Peyer's patch (tissue), 4 donors: ENCODE results near the gene CEP350. TPM values are rescaled to one million over a fixed set of nuclear protein-coding genes. Genes with fewer than 3 reads are reported as not detected.

ENCODE experiments used
- DNase-seq, 3 donors: peaks; one replicate each; pipeline ENCODE4 v3.0.0-alpha.2; 2017 to 2019
- H3K27ac ChIP-seq, 4 donors: fragments of 200-600 bp; sonication (generic); one replicate each; pipeline ENCODE4 v1.5.1; 2016 to 2019
- H3K27me3 ChIP-seq, 2 donors: fragments of 200-600 bp; sonication (generic); one replicate each; pipeline ENCODE4 v1.5.1; 2019
- H3K36me3 ChIP-seq, 3 donors: fragments of 200-600 bp; sonication (generic); one replicate each; pipeline ENCODE4 v1.5.1; 2016 to 2019
- H3K4me1 ChIP-seq, 4 donors: fragments of 200-600 bp; sonication (generic); one replicate each; pipeline ENCODE4 v1.5.1; 2016 to 2019
- H3K4me3 ChIP-seq, 4 donors: fragments of 200-600 bp; sonication (generic); 1 replicate in 3 of 4; 2 replicates in 1 of 4; pipeline ENCODE4 v1.5.1; 2016 to 2019; ENCODE audit warnings: mild to moderate bottlenecking in 1 of 4
- H3K9me3 ChIP-seq, 4 donors: fragments of 200-600 bp; sonication (generic); one replicate each; pipeline ENCODE4 v1.5.1; 2016 to 2019; ENCODE audit warnings: mild to moderate bottlenecking in 1 of 4
- CTCF ChIP-seq, 6 experiments: fragments of 450-650 bp in 4 of 6; fragments of 200-600 bp in 2 of 6; sonication (generic) in 1 of 6; IDR thresholded peaks; one replicate each; pipeline ENCODE4 v1.5.1; 2017 to 2019; ENCODE audit warnings: antibody characterized with exemption in 6 of 6, mild to moderate bottlenecking in 3 of 6, moderate library complexity in 1 of 6
- POLR2A ChIP-seq, 2 donors: fragments of 450-650 bp; IDR thresholded peaks; one replicate each; pipeline ENCODE4 v1.5.1; 2017; ENCODE audit warnings: antibody characterized with exemption in 2 of 2, mild to moderate bottlenecking in 2 of 2, moderate library complexity in 2 of 2
- total RNA-seq, 4 donors: library from RNA; depleted of rRNA; stranded (reverse); fragments of >200 nt; gene quantifications; one replicate each; pipeline ENCODE4 v1.1.0, GENCODE V29; 2016

Gene CEP350
- total RNA-seq = 100 to 1,000 TPM in 1 of 4 donors, 10 to 100 TPM in 3; 86.0 to 196 (median 87.8) TPM

GRCh38 chr1:179954493-179955286, at the start of gene CEP350:
Gene CEP350, plus strand, starts transcription at chr1:179954810. Its CDS starts 31,372 bp downstream, at chr1:179986182.
- peak within 1 kb of the TSS; percentile 93 to 97 (median 94) for H3K4me3 ChIP-seq
- no peaks in the 10 kb centered on the region for H3K9me3 ChIP-seq
- peak; percentile 96 to 99 (median 97) for DNase-seq
- TF ChIP-seq POLR2A (IDR thresholded peaks at IDR 0.05) = peak; percentile 73 to 93
- TF ChIP-seq CTCF (IDR thresholded peaks at IDR 0.05) = peak in 5 of 6 experiments; percentile 4 to 25 (median 14)
- no peaks in the 10 kb centered on the region for H3K27me3 ChIP-seq
- peaks cover 0 to 28% (median 2%) of the 10 kb centered on the region in 4 donors for H3K4me1 ChIP-seq
- no peaks in the 10 kb centered on the region for H3K36me3 ChIP-seq
- H3K27ac ChIP-seq = peak within 1 kb of the TSS; percentile 95 to 97 (median 96)

GRCh38 chr1:179910934-179911333, 43.7 kb upstream of the CEP350 start:
- Histone ChIP-seq H3K27me3 (no peaks in the 10 kb centered on the region), H3K9me3 (no peaks in the 10 kb centered on the region), H3K36me3 (peaks cover 0 to 73% (median under 1%) of the 10 kb centered on the region in 3 donors), H3K4me3 (no peak overlapping the region), H3K4me1 (no peaks in the 10 kb centered on the region), H3K27ac (no peak overlapping the region)
- no peak for DNase-seq
- TF ChIP-seq CTCF (IDR thresholded peaks at IDR 0.05) (no peak), POLR2A (IDR thresholded peaks at IDR 0.05) (no peak)

GRCh38 chr1:179911812-179912211, 42.8 kb upstream of the CEP350 start:
- Histone ChIP-seq H3K27ac (no peak overlapping the region), H3K36me3 (peaks cover 0 to 71% (median 2%) of the 10 kb centered on the region in 3 donors), H3K9me3 (no peaks in the 10 kb centered on the region), H3K27me3 (no peaks in the 10 kb centered on the region), H3K4me1 (no peaks in the 10 kb centered on the region), H3K4me3 (no peak overlapping the region)
- no peak for DNase-seq
- TF ChIP-seq CTCF (IDR thresholded peaks at IDR 0.05) (no peak), POLR2A (IDR thresholded peaks at IDR 0.05) (no peak)

GRCh38 chr1:179917601-179918429, 36.8 kb upstream of the CEP350 start:
- no peak for DNase-seq
- H3K4me1 ChIP-seq = no peaks in the 10 kb centered on the region
- H3K27me3 ChIP-seq = no peaks in the 10 kb centered on the region
- no peaks in the 10 kb centered on the region for H3K9me3 ChIP-seq
- TF ChIP-seq POLR2A (IDR thresholded peaks at IDR 0.05) (no peak), CTCF (IDR thresholded peaks at IDR 0.05) (no peak)
- no peak overlapping the region for H3K4me3 ChIP-seq
- no peak overlapping the region for H3K27ac ChIP-seq
- H3K36me3 ChIP-seq = peaks cover 0 to 59% (median 2%) of the 10 kb centered on the region in 3 donors

GRCh38 chr1:179921472-179921871, 33.1 kb upstream of the CEP350 start:
- Histone ChIP-seq H3K4me3 (no peak overlapping the region), H3K9me3 (no peaks in the 10 kb centered on the region), H3K36me3 (peaks cover 0 to 29% (median 0%) of the 10 kb centered on the region in 3 donors), H3K4me1 (no peaks in the 10 kb centered on the region), H3K27ac (no peak overlapping the region), H3K27me3 (no peaks in the 10 kb centered on the region)
- no peak for TF ChIP-seq CTCF (IDR thresholded peaks at IDR 0.05)
- TF ChIP-seq POLR2A (IDR thresholded peaks at IDR 0.05) = no peak
- no peak for DNase-seq
